GM12891 (cell line): ENCODE measurements around the gene SUGP1.

Source experiments
- POLR2A ChIP-seq: IDR thresholded peaks from 2 replicates; pipeline ENCODE4 v1.6.1; 2011; ENCODE audit warnings: low read depth, low read length, control low read depth
- POLR2AphosphoS5 ChIP-seq: IDR thresholded peaks from 2 replicates; pipeline ENCODE4 v1.6.1; 2011; ENCODE audit warnings: low read depth, low read length, control low read depth
- TAF1 ChIP-seq: IDR thresholded peaks from 2 replicates; pipeline ENCODE4 v1.6.1; 2011; ENCODE audit warnings: low read depth, low read length, control low read depth

DNA sequence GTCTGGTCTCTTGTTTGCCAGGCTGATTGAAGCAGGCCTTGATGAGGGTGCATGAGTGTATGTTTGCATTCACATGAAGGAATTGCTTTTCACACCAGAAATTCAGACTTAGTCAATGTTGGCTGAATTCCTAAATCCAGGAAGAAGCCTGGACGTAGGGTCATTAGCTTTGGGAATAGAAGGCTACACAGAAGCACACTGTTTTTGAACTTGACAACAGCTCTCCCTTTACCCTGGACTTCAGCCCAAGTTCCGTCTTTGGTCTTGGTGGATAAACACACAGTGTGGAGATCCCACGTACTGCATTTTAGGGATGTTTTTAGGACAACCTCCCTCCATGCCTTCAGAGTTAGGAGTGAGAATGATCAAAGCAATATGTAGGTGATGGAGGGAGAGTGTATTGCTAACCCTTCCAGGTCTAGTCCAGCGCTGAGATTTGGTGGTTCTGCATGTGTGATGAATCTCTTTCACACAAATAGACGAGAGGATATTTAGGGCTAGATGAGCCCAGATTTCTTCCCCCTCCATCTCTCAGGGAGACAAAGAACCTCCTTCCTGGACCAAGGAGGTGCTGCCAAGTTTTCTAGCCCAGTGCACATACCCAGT, 70.0 kb downstream of the SUGP1 start:
- no peak for TF ChIP-seq TAF1
- TF ChIP-seq POLR2A: no peak
- no peak for TF ChIP-seq POLR2AphosphoS5
